ENCODE results near the gene LGALS3BP. TPM values are rescaled to one million over a fixed set of nuclear protein-coding genes. Genes with fewer than 3 reads are reported as not detected.

LGALS3BP gene
- total and polyA plus RNA-seq, 2 of the 8 experiments (the other 6 are each of a cell fraction or from before 2014, with no cell fraction given) = 56.1 to 61.6 TPM

GRCh38 chr17:78958641-78959127 lies 21.0 kb downstream of the LGALS3BP start (continued):
- no peak for TF ChIP-seq EZH2 (IDR thresholded peaks at IDR 0.05; ENCODE audit: low read depth, low read length, severe bottlenecking)

Data from H1 (cell line).